Measurements from ENCODE around the gene S1PR5.

Gene S1PR5, protein sequence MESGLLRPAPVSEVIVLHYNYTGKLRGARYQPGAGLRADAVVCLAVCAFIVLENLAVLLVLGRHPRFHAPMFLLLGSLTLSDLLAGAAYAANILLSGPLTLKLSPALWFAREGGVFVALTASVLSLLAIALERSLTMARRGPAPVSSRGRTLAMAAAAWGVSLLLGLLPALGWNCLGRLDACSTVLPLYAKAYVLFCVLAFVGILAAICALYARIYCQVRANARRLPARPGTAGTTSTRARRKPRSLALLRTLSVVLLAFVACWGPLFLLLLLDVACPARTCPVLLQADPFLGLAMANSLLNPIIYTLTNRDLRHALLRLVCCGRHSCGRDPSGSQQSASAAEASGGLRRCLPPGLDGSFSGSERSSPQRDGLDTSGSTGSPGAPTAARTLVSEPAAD

DNA sequence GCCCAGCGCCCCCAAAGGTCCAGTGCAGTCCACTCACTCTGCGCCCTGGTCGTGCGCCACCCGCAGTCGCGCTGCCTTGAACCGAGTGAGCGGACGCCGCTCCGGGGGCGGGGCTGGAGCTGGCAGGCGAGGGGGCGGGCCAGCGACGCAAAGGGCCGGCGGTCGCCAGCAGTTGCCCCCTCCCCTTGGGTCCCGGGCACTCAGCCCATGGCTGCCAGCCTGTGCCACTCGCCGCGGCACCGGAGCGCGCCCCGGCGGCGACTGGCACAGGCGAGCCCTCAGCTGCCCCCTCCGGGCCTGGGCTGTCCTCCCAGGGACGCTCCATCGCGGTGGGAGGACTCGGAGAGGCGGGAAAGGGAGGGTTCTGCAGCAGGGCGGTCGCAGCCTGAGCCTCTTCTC is at the start of gene S1PR5:
Gene S1PR5 (minus strand): TSS at position 87 of the 399 bp plus-strand sequence. CDS start 2,436 bp downstream, outside the sequence.
- no peak for DNase-seq (ENCODE audit: low read depth in 2 of 2)
- H3K4me3 ChIP-seq (replicated peaks in 1 of 2; ENCODE audit: low read depth in 2 of 2, low read length in 2 of 2), result peak within 1 kb of the TSS; percentile 49 to 56
- TF ChIP-seq, protein P1, sequence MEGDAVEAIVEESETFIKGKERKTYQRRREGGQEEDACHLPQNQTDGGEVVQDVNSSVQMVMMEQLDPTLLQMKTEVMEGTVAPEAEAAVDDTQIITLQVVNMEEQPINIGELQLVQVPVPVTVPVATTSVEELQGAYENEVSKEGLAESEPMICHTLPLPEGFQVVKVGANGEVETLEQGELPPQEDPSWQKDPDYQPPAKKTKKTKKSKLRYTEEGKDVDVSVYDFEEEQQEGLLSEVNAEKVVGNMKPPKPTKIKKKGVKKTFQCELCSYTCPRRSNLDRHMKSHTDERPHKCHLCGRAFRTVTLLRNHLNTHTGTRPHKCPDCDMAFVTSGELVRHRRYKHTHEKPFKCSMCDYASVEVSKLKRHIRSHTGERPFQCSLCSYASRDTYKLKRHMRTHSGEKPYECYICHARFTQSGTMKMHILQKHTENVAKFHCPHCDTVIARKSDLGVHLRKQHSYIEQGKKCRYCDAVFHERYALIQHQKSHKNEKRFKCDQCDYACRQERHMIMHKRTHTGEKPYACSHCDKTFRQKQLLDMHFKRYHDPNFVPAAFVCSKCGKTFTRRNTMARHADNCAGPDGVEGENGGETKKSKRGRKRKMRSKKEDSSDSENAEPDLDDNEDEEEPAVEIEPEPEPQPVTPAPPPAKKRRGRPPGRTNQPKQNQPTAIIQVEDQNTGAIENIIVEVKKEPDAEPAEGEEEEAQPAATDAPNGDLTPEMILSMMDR (IDR thresholded peaks at IDR 0.05; ENCODE audit: low read depth, low read length), result no peak

GRCh38 chr19:10566658-10567410 is 49.6 kb upstream of the S1PR5 start:
- peak overlapping the region in 1 of 2 donors; percentile 94 for H3K4me3 ChIP-seq (replicated peaks in 1 of 2; ENCODE audit: low read depth in 2 of 2, low read length in 2 of 2)
- DNase-seq (ENCODE audit: low read depth in 2 of 2), result no peak
- TF ChIP-seq, protein P1 (IDR thresholded peaks at IDR 0.05; ENCODE audit: low read depth, low read length), result no peak

GRCh38 chr19:10566408-10566657 is 49.1 kb upstream of the S1PR5 start:
- TF ChIP-seq, protein P1 (IDR thresholded peaks at IDR 0.05; ENCODE audit: low read depth, low read length), result no peak
- H3K4me3 ChIP-seq (replicated peaks in 1 of 2; ENCODE audit: low read depth in 2 of 2, low read length in 2 of 2), result peak overlapping the region; percentile 94 to 99
- DNase-seq (ENCODE audit: low read depth in 2 of 2), result no peak

DNA sequence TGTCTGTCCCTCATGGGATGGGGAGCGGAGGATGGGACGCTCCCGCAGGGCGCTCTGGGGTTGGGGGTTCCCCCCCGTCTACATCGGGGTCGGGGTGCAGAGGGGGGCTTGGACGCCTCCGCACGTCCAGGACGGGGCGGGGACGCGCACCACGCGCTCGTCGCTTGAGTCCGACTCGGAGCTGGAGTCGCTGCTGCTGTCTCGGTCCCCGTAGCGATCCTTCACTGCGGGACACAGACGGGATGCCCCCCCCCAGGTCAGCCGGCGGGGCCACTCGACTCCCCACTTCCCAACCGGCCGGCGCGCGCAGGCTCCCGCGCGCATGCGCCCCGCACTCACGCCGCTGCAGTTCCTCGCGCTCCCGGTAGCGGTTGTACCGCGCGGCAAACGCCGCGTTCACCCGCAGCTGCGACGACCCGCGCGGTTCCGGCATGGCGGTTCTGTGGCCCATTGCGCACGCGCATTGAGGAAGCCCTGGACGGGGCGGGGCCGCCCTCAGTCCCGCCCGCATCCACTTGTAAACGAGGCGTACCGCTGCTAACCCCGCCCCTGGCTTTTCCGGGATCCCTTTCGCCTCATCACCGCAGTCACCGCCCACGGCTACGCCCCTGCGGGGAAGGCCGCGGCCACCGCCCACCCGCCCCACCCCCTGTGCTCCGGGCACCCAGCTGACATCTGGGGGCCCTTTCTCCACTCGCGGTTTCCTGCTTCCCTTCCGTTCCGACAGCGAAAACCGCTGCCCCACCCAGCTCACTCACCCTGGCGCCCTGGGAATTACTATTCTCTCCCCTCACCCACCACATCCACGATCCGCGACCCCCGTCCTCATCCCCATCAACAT is 48.5 kb upstream of the S1PR5 start, which contains the start of gene KRI1:
Gene KRI1 (minus strand): TSS at position 444 of the 841 bp plus-strand sequence. CDS start 11 bp downstream, at position 433.
- H3K4me3 ChIP-seq (replicated peaks in 1 of 2; ENCODE audit: low read depth in 2 of 2, low read length in 2 of 2), result peak within 1 kb of the TSS; percentile 94 to 99
- peak; percentile 98 to 99 for DNase-seq (ENCODE audit: low read depth in 2 of 2)

GRCh38 chr19:10565028-10565566 is 47.9 kb upstream of the S1PR5 start:
- peak; percentile 43 to 46 for DNase-seq (ENCODE audit: low read depth in 2 of 2)
- H3K4me3 ChIP-seq (replicated peaks in 1 of 2; ENCODE audit: low read depth in 2 of 2, low read length in 2 of 2), result peak overlapping the region; percentile 94 to 99
- TF ChIP-seq, protein P1 (IDR thresholded peaks at IDR 0.05; ENCODE audit: low read depth, low read length), result peak; percentile 26

More for the DNA sequence above, 48.5 kb upstream of the S1PR5 start, which contains the start of gene KRI1:
- TF ChIP-seq, protein P1 (IDR thresholded peaks at IDR 0.05; ENCODE audit: low read depth, low read length), result no peak

DNA sequence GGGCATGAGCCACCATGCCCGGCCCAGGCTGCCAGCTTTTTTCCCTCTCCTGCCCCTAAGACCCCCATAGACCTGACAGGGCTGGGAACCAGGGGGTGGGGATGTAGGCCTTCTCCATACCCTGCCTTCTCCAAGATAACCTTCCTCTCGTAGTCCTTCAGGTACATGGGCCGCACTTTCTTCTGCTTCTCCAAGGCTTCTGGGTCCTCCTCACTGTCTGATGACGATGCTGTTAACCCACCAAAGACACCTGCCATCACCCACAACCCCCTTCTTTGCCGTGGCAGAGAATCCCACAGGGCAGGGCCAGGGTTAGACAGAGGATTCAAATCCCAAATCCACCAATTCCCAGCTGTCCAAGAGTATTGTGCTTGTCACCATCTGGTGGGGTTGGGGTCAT is 45.4 kb upstream of the S1PR5 start:
- TF ChIP-seq, protein P1 (IDR thresholded peaks at IDR 0.05; ENCODE audit: low read depth, low read length), result no peak
- no peak overlapping the region for H3K4me3 ChIP-seq (replicated peaks in 1 of 2; ENCODE audit: low read depth in 2 of 2, low read length in 2 of 2)
- DNase-seq (ENCODE audit: low read depth in 2 of 2), result no peak
